SK-N-SH (cell line): Measurements from ENCODE around the gene TMEM95.

Experiments used
- POLR2AphosphoS5 ChIP-seq: IDR thresholded peaks from 2 replicates; pipeline ENCODE4 v1.6.1; 2012; ENCODE audit warnings: low read depth, low read length
- TF ChIP-seq, protein P1 (sequence below): fragments of 200-600 bp; sonication (generic); IDR thresholded peaks from 2 replicates; pipeline ENCODE4 v1.6.1; 2017; ENCODE audit warnings: antibody characterized with exemption, mild to moderate bottlenecking, moderate library complexity
- TF ChIP-seq, protein P2 (sequence below): IDR thresholded peaks from 2 replicates; pipeline ENCODE4 v1.6.1; 2012; ENCODE audit warnings: mild to moderate bottlenecking, low read depth, low read length, moderate library complexity

DNA sequence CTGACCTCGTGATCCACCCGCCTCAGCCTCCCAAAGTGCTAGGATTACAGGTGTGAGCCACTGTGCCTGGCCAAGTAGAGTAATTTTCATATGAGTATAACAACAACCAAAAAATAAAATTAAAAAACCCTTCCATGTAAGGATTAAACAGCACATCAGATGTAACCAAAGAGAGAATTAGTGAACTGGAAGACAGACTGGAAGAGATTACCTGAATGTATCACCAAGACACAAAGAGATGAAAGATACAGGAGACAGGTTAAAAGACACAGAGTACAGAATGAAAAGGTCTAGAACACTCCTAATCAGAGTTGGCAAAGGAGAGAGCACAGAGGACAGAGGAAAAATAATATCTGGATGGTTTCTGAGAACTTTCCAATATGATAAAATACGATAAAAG, 24.2 kb downstream of the TMEM95 start:
- no peak for TF ChIP-seq POLR2AphosphoS5
- TF ChIP-seq, protein P1, sequence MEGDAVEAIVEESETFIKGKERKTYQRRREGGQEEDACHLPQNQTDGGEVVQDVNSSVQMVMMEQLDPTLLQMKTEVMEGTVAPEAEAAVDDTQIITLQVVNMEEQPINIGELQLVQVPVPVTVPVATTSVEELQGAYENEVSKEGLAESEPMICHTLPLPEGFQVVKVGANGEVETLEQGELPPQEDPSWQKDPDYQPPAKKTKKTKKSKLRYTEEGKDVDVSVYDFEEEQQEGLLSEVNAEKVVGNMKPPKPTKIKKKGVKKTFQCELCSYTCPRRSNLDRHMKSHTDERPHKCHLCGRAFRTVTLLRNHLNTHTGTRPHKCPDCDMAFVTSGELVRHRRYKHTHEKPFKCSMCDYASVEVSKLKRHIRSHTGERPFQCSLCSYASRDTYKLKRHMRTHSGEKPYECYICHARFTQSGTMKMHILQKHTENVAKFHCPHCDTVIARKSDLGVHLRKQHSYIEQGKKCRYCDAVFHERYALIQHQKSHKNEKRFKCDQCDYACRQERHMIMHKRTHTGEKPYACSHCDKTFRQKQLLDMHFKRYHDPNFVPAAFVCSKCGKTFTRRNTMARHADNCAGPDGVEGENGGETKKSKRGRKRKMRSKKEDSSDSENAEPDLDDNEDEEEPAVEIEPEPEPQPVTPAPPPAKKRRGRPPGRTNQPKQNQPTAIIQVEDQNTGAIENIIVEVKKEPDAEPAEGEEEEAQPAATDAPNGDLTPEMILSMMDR, result no peak
- TF ChIP-seq, protein P2, sequence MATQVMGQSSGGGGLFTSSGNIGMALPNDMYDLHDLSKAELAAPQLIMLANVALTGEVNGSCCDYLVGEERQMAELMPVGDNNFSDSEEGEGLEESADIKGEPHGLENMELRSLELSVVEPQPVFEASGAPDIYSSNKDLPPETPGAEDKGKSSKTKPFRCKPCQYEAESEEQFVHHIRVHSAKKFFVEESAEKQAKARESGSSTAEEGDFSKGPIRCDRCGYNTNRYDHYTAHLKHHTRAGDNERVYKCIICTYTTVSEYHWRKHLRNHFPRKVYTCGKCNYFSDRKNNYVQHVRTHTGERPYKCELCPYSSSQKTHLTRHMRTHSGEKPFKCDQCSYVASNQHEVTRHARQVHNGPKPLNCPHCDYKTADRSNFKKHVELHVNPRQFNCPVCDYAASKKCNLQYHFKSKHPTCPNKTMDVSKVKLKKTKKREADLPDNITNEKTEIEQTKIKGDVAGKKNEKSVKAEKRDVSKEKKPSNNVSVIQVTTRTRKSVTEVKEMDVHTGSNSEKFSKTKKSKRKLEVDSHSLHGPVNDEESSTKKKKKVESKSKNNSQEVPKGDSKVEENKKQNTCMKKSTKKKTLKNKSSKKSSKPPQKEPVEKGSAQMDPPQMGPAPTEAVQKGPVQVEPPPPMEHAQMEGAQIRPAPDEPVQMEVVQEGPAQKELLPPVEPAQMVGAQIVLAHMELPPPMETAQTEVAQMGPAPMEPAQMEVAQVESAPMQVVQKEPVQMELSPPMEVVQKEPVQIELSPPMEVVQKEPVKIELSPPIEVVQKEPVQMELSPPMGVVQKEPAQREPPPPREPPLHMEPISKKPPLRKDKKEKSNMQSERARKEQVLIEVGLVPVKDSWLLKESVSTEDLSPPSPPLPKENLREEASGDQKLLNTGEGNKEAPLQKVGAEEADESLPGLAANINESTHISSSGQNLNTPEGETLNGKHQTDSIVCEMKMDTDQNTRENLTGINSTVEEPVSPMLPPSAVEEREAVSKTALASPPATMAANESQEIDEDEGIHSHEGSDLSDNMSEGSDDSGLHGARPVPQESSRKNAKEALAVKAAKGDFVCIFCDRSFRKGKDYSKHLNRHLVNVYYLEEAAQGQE, result no peak
